Nephron (organoid): ENCODE measurements around the gene MAGEB1.

Source experiments
- H3K27ac Mint-ChIP-seq, 3 experiments: 2 replicates each; pipeline ENCODE4 v1.8.0; 2020; ENCODE audit warnings: mixed read lengths in 3 of 3, mild to moderate bottlenecking in 2 of 3, moderate library complexity in 1 of 3
- H3K27me3 Mint-ChIP-seq: 2 replicates; pipeline ENCODE4 v1.8.0; 2021; ENCODE audit warnings: low read depth, mild to moderate bottlenecking, moderate library complexity, mixed read lengths
- H3K36me3 Mint-ChIP-seq: 2 replicates; pipeline ENCODE4 v1.8.0; 2020; ENCODE audit warnings: low read depth, mixed read lengths
- H3K4me1 Mint-ChIP-seq: 2 replicates; pipeline ENCODE4 v1.8.0; 2020; ENCODE audit warnings: mixed read lengths
- H3K4me3 Mint-ChIP-seq, 3 experiments: 2 replicates each; pipeline ENCODE4 v1.8.0; 2020; ENCODE audit warnings: mild to moderate bottlenecking in 3 of 3, mixed read lengths in 3 of 3, moderate library complexity in 2 of 3
- H3K9me3 Mint-ChIP-seq: 2 replicates; pipeline ENCODE4 v1.8.0; 2020; ENCODE audit warnings: mixed read lengths
- TF ChIP-seq, protein P1 (sequence below), 3 experiments: fragments of 200-600 bp; sonication (generic); IDR thresholded peaks; one replicate each; pipeline ENCODE4 v1.5.0; 2021; ENCODE audit warnings: antibody characterized with exemption in 3 of 3; ENCODE audit not compliant: unreplicated experiment in 3 of 3

The MAGEB1 gene

DNA sequence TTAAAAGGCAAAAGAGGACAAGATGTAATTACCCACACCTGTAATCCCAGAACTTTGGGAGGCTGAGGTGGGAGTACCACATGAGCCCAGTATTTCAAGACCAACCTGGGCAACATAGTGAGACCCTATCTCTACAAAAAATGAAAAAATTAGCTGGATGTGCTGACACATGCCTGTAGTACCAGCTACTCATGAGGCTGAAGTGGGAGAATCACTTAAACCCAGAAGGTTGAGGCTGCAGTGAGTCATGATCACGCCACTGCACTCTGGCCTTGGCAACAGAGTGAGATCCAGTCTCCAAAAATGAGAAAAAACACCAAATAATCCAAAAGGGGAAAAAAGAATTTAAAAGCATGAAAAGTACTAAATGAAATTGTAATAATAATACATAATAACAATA, 31.4 kb downstream of the MAGEB1 start:
- Mint-ChIP-seq H3K36me3 (no peaks in the 10 kb centered on the region), H3K27ac (no peak overlapping the region), H3K9me3 (no peaks in the 10 kb centered on the region), H3K4me3 (no peak overlapping the region), H3K4me1 (no peaks in the 10 kb centered on the region), H3K27me3 (no peaks in the 10 kb centered on the region)
- TF ChIP-seq, protein P1, sequence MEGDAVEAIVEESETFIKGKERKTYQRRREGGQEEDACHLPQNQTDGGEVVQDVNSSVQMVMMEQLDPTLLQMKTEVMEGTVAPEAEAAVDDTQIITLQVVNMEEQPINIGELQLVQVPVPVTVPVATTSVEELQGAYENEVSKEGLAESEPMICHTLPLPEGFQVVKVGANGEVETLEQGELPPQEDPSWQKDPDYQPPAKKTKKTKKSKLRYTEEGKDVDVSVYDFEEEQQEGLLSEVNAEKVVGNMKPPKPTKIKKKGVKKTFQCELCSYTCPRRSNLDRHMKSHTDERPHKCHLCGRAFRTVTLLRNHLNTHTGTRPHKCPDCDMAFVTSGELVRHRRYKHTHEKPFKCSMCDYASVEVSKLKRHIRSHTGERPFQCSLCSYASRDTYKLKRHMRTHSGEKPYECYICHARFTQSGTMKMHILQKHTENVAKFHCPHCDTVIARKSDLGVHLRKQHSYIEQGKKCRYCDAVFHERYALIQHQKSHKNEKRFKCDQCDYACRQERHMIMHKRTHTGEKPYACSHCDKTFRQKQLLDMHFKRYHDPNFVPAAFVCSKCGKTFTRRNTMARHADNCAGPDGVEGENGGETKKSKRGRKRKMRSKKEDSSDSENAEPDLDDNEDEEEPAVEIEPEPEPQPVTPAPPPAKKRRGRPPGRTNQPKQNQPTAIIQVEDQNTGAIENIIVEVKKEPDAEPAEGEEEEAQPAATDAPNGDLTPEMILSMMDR (IDR thresholded peaks at IDR 0.05; ENCODE audit: unreplicated experiment in 3 of 3) = no peak

DNA sequence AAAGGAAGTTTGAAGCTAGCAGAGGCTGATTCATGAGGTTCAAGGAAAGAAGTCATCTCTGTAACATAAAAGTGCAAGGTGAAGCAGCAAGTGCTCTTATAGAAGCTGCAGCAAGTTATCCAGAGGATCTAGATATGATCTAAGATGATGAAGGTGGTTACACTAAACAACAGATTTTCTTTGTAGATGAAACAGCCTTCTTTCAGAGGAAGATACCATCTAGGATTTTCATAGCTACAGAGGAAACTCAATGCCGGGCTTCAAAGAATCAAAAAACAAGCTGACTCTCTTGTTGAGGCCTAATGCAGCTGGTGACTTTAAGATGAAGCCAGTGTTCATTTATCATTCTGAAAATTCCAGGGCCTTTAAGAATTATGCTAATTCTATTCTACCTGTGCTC, 33.5 kb downstream of the MAGEB1 start:
- Mint-ChIP-seq H3K36me3 (no peaks in the 10 kb centered on the region), H3K27me3 (peaks cover 3% of the 10 kb centered on the region)

DNA sequence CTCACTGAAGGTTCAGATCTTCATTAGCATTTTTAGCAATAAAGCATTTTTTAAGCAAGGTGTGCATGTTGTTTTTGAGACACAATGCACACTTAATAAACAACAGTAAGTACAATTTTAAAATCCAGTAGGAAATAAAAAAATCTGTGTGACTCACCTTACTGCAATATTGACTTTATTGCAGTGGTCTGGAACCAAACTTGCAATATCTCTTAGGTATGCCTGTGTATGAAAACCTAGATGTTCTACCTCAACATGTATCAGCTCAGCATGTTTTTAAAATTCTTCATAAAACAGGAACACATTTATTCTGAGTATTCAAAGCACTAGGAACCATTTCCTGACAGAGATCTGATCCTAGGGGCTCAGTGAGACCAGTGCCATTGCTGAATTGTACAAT, 35.6 kb downstream of the MAGEB1 start:
- Mint-ChIP-seq H3K27ac (no peak overlapping the region), H3K4me3 (no peak overlapping the region), H3K36me3 (no peaks in the 10 kb centered on the region), H3K4me1 (no peaks in the 10 kb centered on the region), H3K27me3 (peaks cover 3% of the 10 kb centered on the region), H3K9me3 (no peaks in the 10 kb centered on the region)
- TF ChIP-seq, protein P1 (IDR thresholded peaks at IDR 0.05; ENCODE audit: unreplicated experiment in 3 of 3) = no peak

More for the DNA sequence above, 33.5 kb downstream of the MAGEB1 start:
- Mint-ChIP-seq H3K4me3 (no peak overlapping the region), H3K4me1 (no peaks in the 10 kb centered on the region), H3K9me3 (no peaks in the 10 kb centered on the region), H3K27ac (no peak overlapping the region)
- TF ChIP-seq, protein P1 (IDR thresholded peaks at IDR 0.05; ENCODE audit: unreplicated experiment in 3 of 3) = no peak

DNA sequence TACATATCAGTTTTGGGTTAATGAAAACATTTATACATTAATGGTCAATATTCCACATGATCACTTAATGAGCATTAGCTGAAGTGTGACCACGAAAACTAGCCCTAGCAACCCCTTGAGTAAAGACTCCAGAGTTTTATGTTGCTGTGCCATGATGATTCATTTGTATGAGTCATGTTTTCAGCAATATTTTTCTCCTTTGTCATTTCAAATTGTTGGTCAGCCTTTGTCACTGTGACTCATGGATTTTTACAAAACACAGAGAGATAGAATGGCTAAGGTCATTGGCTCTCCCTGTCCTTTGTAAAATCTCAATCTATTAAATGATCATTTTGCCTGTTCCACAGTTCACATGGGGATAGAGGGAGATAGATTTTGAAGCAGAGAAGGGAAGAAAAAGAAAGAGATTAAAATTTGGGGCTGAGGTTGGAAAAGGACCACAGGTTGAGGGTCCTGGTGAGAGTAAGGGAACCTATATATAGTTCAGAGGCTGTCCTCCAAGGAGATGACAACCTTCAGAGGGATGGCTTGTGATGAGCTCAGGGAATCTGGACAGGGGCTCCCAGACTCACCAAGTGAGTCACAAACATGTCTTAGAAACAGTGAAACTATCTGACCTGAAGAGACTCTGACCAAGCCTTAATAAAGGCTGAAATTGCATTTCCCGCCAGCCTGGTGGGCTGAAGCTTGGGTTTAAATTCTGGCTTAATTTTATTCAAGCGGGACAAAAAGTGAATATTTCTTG, 36.7 kb downstream of the MAGEB1 start:
- TF ChIP-seq, protein P1 (IDR thresholded peaks at IDR 0.05; ENCODE audit: unreplicated experiment in 3 of 3) = no peak
- Mint-ChIP-seq H3K27ac (no peak overlapping the region), H3K36me3 (no peaks in the 10 kb centered on the region), H3K9me3 (no peaks in the 10 kb centered on the region), H3K27me3 (peaks cover 3% of the 10 kb centered on the region), H3K4me3 (no peak overlapping the region), H3K4me1 (no peaks in the 10 kb centered on the region)

DNA sequence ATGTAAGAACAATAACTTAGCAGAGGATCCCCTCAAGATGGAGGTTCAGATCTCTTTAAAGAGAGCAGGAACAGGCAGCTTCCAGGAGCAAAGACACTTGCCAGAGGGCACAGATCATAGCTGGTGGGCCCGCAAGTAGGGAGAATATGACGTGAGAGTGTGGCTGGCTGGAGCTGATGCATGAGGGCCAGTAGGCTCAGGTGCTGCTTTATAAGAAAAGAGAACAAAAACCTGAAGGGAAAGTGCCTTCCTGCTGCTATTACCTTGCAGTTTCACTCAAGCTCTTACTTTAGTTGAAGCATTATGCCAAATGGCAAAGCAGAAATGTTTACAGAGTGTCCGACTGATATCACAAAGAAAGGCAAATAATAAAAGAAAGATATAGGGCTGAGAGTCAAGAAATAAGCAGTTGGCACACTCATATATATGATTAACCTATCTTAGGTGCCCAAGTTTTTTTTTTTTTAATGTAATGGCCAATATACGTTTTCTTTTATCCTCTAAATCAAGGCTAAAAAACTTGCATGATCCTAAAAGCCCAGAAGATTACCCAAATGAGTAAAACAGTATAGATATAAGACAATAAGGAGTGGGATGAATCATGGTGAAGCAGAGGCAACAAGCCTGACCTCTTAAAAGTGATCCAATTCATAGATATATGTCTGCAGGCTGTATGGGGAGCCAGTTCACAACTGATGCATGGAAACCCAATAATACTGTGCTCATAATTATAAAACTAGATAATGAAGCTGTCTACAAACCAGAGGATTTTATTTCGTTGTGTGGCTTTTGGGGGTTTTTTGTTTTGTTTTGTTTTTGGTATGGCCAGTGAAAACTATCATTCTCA, 49.7 kb downstream of the MAGEB1 start:
- H3K9me3 Mint-ChIP-seq = peaks cover 10% of the 10 kb centered on the region

More for the DNA sequence above, 49.7 kb downstream of the MAGEB1 start:
- H3K4me1 Mint-ChIP-seq = peaks cover 4% of the 10 kb centered on the region
- H3K36me3 Mint-ChIP-seq = peaks cover 3% of the 10 kb centered on the region
- H3K4me3 Mint-ChIP-seq = no peak overlapping the region
- TF ChIP-seq, protein P1 (IDR thresholded peaks at IDR 0.05; ENCODE audit: unreplicated experiment in 3 of 3) = no peak
- no peaks in the 10 kb centered on the region for H3K27me3 Mint-ChIP-seq
- no peak overlapping the region for H3K27ac Mint-ChIP-seq
